ENCODE measurements around the gene SUSD1.
A peak's percentile ranks its signal among the peaks of the same experiment; 100 is the strongest.

Gene SUSD1

DNA sequence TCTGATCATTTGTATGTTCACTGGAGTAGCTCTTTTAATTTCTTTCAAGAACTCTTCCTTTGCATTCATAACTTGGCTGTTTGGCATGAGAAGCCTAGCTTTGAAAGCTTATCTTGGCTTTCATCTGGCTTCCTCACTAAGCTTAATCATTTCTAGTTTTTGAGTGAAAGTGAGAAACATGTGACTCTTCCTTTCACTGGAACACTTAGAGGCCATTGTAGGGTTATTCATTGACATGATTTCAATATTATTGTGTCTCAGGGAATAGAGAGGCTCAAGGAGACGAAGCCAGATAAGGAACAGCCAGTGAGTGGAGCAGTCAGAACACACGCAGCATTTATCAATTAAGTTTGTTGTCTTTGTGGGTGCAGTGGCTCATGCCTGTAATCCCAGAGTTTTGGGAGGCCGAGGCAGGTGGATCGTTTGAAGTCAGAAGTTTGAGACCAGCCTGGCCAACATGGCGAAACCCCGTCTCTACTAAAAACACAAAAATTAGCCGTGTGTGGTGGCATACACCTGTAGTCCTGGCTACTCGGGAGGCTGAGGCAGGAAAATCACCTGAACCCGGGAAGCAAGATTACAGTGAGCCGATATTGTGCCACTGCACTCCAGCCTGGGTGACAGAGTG lies 180.2 kb downstream of the SUSD1 start (continued):
- no peak for TF ChIP-seq ZNF248 (tag by site-specific recombination; IDR thresholded peaks at IDR 0.05)
- no peak for TF ChIP-seq IKZF3 (tag by site-specific recombination; IDR thresholded peaks at IDR 0.05)
- TF ChIP-seq ZNF155 (tag by site-specific recombination; IDR thresholded peaks at IDR 0.05): no peak
- TF ChIP-seq ZFP37 (tag by site-specific recombination; IDR thresholded peaks at IDR 0.05): no peak
- TF ChIP-seq KLF1 (tag by site-specific recombination; IDR thresholded peaks at IDR 0.05): no peak
- TF ChIP-seq ZNF560 (tag by site-specific recombination; IDR thresholded peaks at IDR 0.05; ENCODE audit: borderline replicate concordance): no peak

DNA sequence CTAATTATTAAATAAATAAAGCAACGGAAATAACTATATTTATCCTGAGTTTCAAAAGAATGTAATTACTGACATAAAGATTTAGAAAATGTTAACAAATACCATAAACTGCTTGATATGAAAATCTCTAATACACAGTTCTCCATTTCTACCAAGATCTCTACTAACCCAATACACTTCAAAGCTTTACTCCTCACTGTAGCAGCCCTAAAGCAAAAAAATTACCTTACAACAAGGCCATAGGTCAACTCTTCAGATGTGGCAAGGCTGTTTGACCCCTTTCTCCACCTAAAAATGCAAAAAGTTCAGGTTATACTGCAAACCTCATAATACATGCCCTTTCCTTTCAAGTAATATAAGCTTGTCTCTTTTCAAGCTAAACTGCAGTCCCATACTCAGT lies 181.8 kb downstream of the SUSD1 start:
- Histone ChIP-seq H3K4me3 (ENCODE audit: low read depth, low read length) (no peak overlapping the region), H3K27ac (ENCODE audit: extremely low read depth, low read depth, low read length) (no peak overlapping the region), H3K36me3 (ENCODE audit: control insufficient read depth in 2 of 2, insufficient read depth in 1 of 2, low read length in 2 of 2) (no peaks in the 10 kb centered on the region), H3K9me3 (ENCODE audit: control insufficient read depth, insufficient read depth, low read depth, low read length) (no peaks in the 10 kb centered on the region), H3K4me1 (ENCODE audit: control insufficient read depth, insufficient read depth, low read length) (no peaks in the 10 kb centered on the region)
- ChIA-PET CTCF (interaction anchor here (0.9 kb wide), 1 partner anchor 233 kb away, joined by 4 read pairs; no protein-coding TSS in a partner anchor), POLR2A (no interaction called here)
- no peak for TF ChIP-seq REPIN1 (tag by site-specific recombination; IDR thresholded peaks at IDR 0.05; ENCODE audit: low read depth)

DNA sequence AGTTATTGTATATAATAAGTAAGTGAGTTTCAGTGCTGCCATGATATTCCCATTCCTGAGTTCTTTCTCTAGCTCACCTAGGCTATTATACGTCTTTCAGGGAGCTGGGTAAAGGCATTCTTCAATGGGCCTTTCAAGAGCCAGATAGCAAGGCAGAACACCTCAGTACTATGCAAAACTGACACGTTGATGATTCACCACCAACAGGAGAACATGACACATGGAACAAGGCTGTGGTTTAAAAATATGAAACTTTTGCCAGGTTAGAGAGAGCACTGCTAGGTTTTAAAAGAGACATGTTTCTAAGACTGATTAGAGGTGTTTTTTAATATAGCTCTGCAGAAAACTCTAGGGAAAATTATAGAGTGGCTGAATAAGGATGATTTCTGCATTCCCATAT lies 182.6 kb downstream of the SUSD1 start:
- H3K4me3 ChIP-seq (ENCODE audit: low read depth, low read length): no peak overlapping the region
- no peaks in the 10 kb centered on the region for H3K9me3 ChIP-seq (ENCODE audit: control insufficient read depth, insufficient read depth, low read depth, low read length)
- H3K4me1 ChIP-seq (ENCODE audit: control insufficient read depth, insufficient read depth, low read length): no peaks in the 10 kb centered on the region
- ChIA-PET CTCF (interaction anchor here (0.9 kb wide), 1 partner anchor 232 kb away, joined by 4 read pairs; no protein-coding TSS in a partner anchor), POLR2A (no interaction called here)
- TF ChIP-seq ZNF514 (tag by site-specific recombination; IDR thresholded peaks at IDR 0.05): no peak
- TF ChIP-seq SCRT2 (tag by site-specific recombination; IDR thresholded peaks at IDR 0.05): no peak
- TF ChIP-seq MYNN (tag by site-specific recombination; IDR thresholded peaks at IDR 0.05; ENCODE audit: borderline replicate concordance): no peak
- TF ChIP-seq PRDM1 (tag by site-specific recombination; IDR thresholded peaks at IDR 0.05): no peak
- no peak for TF ChIP-seq ZFP3 (tag by site-specific recombination; IDR thresholded peaks at IDR 0.05; ENCODE audit: low read depth)
- TF ChIP-seq ZNF366 (tag by site-specific recombination; conservative IDR thresholded peaks at IDR 0.05): no peak
- no peak for TF ChIP-seq ZNF112 (tag by site-specific recombination; IDR thresholded peaks at IDR 0.05)
- H3K27ac ChIP-seq (ENCODE audit: extremely low read depth, low read depth, low read length): no peak overlapping the region
- no peaks in the 10 kb centered on the region for H3K36me3 ChIP-seq (ENCODE audit: control insufficient read depth in 2 of 2, insufficient read depth in 1 of 2, low read length in 2 of 2)

DNA sequence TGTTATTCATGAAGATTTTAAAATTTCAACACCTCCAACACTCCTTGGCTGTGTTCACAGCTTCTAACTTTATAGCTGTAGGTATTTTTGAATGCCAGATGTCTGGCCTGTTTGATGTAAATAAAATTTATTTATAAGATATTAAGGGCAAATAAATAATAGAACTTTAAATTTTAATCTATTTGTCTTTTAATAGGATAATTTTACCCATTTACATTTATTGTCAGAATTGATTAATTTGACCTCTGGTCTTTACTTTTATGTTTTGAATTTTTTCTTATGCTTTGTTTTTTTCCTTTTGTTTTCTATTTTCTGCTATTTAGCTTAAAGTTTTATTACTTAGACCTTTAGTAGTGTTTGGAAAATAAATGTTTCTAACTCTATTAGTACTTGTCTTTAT lies 183.9 kb downstream of the SUSD1 start:
- no peak overlapping the region for H3K4me3 ChIP-seq (ENCODE audit: low read depth, low read length)
- H3K9me3 ChIP-seq (ENCODE audit: control insufficient read depth, insufficient read depth, low read depth, low read length): no peaks in the 10 kb centered on the region
- ChIA-PET CTCF (no interaction called here), POLR2A (no interaction called here)
- no peaks in the 10 kb centered on the region for H3K36me3 ChIP-seq (ENCODE audit: control insufficient read depth in 2 of 2, insufficient read depth in 1 of 2, low read length in 2 of 2)
- H3K27ac ChIP-seq (ENCODE audit: extremely low read depth, low read depth, low read length): no peak overlapping the region
- no peaks in the 10 kb centered on the region for H3K4me1 ChIP-seq (ENCODE audit: control insufficient read depth, insufficient read depth, low read length)
- peak; percentile 25 for TF ChIP-seq SETDB1 (IDR thresholded peaks at IDR 0.05; ENCODE audit: insufficient read length, low read length)
- no peak for TF ChIP-seq ZNF394 (tag by site-specific recombination; IDR thresholded peaks at IDR 0.05; ENCODE audit: borderline replicate concordance)
- no peak for TF ChIP-seq ZNF174 (tag by site-specific recombination; IDR thresholded peaks at IDR 0.05)

All from HEK293 (cell line).